AG04449 (cell line): Measurements from ENCODE around the gene RTF2.

ENCODE experiments used
- CTCF ChIA-PET: fragments of 350-600 bp; formaldehyde crosslinking; extraction: SDS; loops from one replicate; lab custom pipeline; 2021; ENCODE audit warnings: antibody characterized with exemption; lab: Yijun Ruan, JAX
- POLR2A ChIA-PET: fragments of 400-600, 350-600 bp; formaldehyde crosslinking; extraction: SDS; loops from one replicate; lab custom pipeline; 2020; ENCODE audit warnings: antibody characterized with exemption, inconsistent platforms; lab: Yijun Ruan, JAX
- DNase-seq: peaks from one replicate; pipeline ENCODE4 v3.0.0-alpha.2; 2010; ENCODE audit warnings: low read depth, low spot score
- H3K4me3 ChIP-seq: 2 replicates; pipeline ENCODE4 v1.5.1; 2011; ENCODE audit warnings: low read depth, mild to moderate bottlenecking, control low read depth, low read length
- CTCF ChIP-seq: IDR thresholded peaks from one replicate; pipeline ENCODE4 v1.5.1; 2011; ENCODE audit warnings: mild to moderate bottlenecking, moderate library complexity, low read length, control low read depth, inconsistent platforms; ENCODE audit not compliant: insufficient read depth; ENCODE audit errors: missing control alignments

RTF2 gene

GRCh38 chr20:56428410-56428809 is 40.0 kb upstream of the RTF2 start:
- no peak overlapping the region for H3K4me3 ChIP-seq
- no peak for TF ChIP-seq CTCF
- no peak for DNase-seq
- ChIA-PET CTCF (interaction anchor here (1.1 to 1.8 kb wide), 3 partner anchors 11 to 29 kb away, joined by 3 to 5 read pairs (median 3); no protein-coding TSS in a partner anchor), POLR2A (interaction anchor here (1.2 to 3.3 kb wide), 3 partner anchors 10 to 17 kb away, joined by 4 to 11 read pairs (median 6); partner anchors contain the start of gene CASS4)

- TF ChIP-seq CTCF: no peak
- no peak overlapping the region for H3K4me3 ChIP-seq
- POLR2A ChIA-PET: interaction anchor here (1.2 to 3.3 kb wide), 3 partner anchors 11 to 17 kb away, joined by 4 to 11 read pairs (median 6); partner anchors contain the start of gene CASS4
- DNase-seq: no peak
- CTCF ChIA-PET: interaction anchor here (1.1 to 1.8 kb wide), 3 partner anchors 11 to 28 kb away, joined by 3 to 5 read pairs (median 3); no protein-coding TSS in a partner anchor
Measured at GRCh38 chr20:56428881-56429280, 39.5 kb upstream of the RTF2 start.

- ChIA-PET POLR2A (interaction anchor here (1.8 to 3.3 kb wide), 2 partner anchors 11 to 18 kb away, joined by 6 to 11 read pairs; partner anchors contain the start of gene CASS4), CTCF (interaction anchor here (1.5 to 1.8 kb wide), 2 partner anchors 10 to 12 kb away, joined by 3 to 5 read pairs; no protein-coding TSS in a partner anchor)
- no peak for DNase-seq
- no peak for TF ChIP-seq CTCF
- no peak overlapping the region for H3K4me3 ChIP-seq
Measured at GRCh38 chr20:56429502-56429901, 38.9 kb upstream of the RTF2 start.

GRCh38 chr20:56429941-56430340 is 38.5 kb upstream of the RTF2 start:
- no peak for TF ChIP-seq CTCF
- CTCF ChIA-PET: no interaction called here

GRCh38 chr20:56430461-56430860 is 38.0 kb upstream of the RTF2 start:
- POLR2A ChIA-PET: interaction anchor here (0.8 to 3.3 kb wide), 2 partner anchors 9 to 12 kb away, joined by 4 to 11 read pairs; no protein-coding TSS in a partner anchor
- DNase-seq: no peak
- no peak overlapping the region for H3K4me3 ChIP-seq
- no peak for TF ChIP-seq CTCF
- CTCF ChIA-PET: no interaction called here

More at GRCh38 chr20:56429941-56430340, 38.5 kb upstream of the RTF2 start:
- H3K4me3 ChIP-seq: no peak overlapping the region
- POLR2A ChIA-PET: interaction anchor here (0.8 to 3.3 kb wide), 3 partner anchors 10 to 18 kb away, joined by 4 to 11 read pairs (median 6); partner anchors contain the start of gene CASS4
- DNase-seq: no peak

- no peak for TF ChIP-seq CTCF
- no peak overlapping the region for H3K4me3 ChIP-seq
- no peak for DNase-seq
- CTCF ChIA-PET: no interaction called here
- POLR2A ChIA-PET: interaction anchor here (0.8 to 3.3 kb wide), 2 partner anchors 9 to 13 kb away, joined by 4 to 11 read pairs; no protein-coding TSS in a partner anchor
Measured at GRCh38 chr20:56430957-56431356, 37.5 kb upstream of the RTF2 start.
